Measurements from ENCODE around the gene SAA2.
"Not testable (repeated sequence)": the region's sequence is repeated elsewhere in the genome, so short reads cannot be mapped to it uniquely, and the experiment has no call there.

The SAA2 gene

GRCh38 chr11:18247191-18247581, 1.3 kb downstream of the SAA2 start:
- DNase-seq: not testable (repeated sequence)

DNA sequence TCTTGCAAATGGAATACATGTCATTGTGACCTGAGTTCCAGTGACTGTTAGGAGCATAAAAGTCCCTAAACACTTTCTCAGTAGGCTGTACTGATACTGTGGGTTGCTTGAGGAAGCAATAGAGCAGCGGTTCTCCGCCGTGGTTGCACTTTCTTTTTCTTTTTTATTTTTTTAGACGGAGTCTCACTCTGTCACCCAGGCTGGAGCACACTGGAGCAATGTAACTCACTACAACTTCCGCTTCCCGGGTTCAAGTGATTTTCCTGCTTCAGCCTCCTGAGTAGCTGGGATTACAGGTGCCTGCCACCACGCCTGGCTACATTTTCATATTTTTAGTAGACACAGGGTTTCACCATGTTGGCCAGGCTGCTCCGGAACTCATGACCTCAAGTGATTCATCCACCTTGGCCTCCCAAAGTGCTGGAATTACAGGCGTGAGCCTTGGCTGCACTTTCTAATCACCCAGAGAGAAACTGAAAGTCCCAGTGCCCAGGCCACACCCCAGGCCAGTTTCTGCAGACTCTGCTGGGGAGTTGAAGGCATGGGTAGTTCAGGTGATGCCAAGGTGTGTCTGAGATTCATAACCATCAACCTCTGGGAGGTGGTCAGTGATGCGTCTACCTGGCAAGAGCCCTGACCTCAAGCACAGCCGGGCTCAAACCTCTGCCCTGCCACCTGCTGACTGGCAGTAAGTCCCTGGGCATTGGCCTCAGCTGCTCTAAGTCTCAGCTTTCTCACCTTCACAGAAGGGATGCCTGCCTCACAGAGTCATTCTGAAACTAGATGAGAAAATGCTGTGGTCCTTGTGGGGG, 1.9 kb downstream of the SAA2 start:
- not testable (repeated sequence) for DNase-seq

DNA sequence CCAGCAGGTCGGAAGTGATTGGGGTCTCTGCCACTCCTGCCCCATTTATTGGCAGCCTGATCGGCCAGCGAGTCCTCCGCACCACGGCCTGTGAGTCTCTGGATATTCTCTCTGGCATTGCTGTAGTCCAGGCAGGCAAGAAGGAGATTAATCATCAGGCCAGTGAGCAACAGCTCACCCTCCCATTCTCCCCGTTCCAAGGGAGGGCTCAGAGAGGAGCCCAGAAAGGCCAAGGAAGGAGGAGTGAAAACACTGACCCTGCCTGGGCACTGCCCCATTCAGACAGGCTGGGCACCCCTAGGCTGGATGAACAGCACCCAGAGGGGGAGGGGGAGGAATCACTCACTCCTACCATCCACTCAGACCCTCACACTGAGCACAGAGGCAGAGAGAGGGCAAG, 3.1 kb downstream of the SAA2 start:
- no peak for DNase-seq

GRCh38 chr11:18243783-18244362, 4.6 kb downstream of the SAA2 start:
- DNase-seq: peak; percentile 3

DNA sequence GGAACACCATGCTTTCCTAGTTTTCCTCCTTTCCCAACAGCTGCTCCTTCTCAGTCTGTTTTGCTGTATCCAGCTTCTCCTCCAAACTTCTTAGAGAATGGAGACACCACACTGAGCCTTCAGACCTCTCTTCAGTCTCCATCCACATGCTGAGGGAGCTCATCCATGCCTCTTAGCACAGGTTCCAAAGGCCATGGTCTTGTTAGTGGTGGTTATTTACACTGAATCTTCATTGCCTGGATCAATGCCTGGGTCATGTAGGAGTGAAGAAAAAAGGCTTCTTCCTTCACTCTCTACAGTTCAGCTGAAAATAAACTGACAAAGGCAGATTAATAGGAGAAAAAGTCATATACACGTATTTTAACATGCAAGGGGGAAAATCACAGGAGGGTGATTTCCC, 8.8 kb downstream of the SAA2 start:
- no peak for DNase-seq

DNA sequence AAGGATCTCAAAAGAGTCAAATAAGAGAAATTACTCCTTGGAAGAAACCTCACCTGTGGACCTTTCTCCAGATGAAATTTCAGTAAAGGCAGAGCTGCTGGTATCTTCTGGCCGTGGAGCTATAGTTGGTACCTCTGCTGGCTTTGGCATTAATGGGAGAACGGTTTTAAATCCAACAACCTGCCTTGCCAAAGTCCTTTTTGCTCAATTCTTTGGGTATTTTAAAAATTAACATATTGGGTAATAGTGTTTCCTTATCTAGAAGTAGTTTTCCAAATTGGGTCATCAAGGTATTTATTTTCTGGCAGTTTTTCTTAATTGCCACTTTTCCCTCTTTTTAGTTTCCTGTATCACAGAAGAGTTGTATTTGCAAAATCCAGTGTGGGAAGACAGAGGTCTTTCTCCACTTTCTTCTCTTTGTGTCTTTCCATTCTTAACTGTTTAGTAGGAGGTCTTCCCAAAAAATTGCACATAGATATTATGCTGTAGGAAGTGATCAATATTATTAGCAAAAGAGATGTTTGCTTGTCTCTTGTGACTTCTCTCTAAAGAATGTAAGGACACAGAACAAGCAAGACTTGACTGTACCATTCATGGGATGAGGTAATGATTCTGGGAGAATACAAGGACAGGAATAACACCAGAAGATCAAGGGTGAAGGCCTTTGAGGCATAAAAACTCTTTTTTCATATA, 11.7 kb downstream of the SAA2 start, which contains the start of gene SAA4:
Gene SAA4 (minus strand): TSS at position 139 of the 693 bp plus-strand sequence. CDS start 876 bp downstream, outside the sequence.
- DNase-seq: no peak

- no peak for DNase-seq
These were observed 12.8 kb downstream of the SAA2 start for GRCh38 chr11:18235394-18236334.

- no peak for DNase-seq
These were observed 14.6 kb downstream of the SAA2 start for GRCh38 chr11:18233912-18234311.

DNA sequence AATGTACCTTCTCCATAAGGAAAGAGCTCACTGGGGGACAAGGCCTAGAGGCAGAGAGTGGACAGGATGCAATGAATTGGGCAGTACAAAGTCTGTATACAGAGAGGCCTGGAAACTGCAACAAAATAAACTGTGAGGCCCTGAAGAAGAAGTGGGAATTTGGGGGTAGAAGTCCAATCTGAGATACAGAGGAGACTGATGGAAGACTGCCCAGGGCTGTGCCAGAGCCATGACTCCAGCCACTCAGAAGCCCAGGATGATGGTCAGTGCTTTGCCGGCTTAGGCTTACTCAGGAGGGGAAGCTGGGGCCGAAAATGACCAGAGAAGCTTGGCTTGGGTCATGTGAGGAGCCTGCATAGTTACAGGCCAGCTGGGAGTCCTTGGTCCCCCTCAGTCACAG, 17.6 kb downstream of the SAA2 start:
- no peak for DNase-seq

DNA sequence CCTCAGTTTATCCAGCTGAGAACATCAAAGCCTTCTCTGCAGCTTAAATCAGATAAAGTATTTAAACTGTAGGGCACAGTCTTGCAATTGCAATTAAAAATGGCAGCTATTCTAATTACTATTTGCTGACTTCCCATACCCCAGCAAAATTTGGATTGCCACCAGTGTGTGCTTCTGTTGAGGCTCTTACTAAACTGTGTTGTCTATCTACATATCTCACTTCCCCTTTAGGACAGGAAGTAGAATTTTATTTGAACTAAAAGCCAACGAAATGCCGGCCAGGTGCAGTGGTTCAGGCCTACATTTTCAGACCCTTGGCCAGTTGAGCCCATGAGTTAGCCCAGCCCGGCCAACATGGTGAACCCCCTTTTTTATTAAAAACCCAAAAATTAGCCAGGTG, 19.0 kb downstream of the SAA2 start:
- DNase-seq: no peak

DNA sequence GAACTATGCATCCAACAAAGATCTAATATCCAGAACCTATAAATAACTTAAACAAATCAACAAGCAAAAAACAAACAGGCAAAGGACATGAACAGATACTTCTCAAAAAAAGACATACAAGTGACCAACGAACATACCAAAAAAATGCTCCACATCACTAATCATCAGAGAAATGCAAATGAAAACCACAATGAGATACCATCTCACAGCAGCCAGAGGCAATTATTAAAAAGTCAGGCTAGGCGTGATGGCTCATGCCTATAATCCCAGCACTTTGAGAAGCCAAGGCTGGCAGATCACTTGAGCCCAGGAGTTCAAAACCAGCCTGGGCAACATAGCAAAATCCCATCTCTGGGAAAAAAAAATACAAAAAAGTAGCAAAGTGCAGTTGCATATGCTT, 22.6 kb downstream of the SAA2 start:
- no peak for DNase-seq

DNA sequence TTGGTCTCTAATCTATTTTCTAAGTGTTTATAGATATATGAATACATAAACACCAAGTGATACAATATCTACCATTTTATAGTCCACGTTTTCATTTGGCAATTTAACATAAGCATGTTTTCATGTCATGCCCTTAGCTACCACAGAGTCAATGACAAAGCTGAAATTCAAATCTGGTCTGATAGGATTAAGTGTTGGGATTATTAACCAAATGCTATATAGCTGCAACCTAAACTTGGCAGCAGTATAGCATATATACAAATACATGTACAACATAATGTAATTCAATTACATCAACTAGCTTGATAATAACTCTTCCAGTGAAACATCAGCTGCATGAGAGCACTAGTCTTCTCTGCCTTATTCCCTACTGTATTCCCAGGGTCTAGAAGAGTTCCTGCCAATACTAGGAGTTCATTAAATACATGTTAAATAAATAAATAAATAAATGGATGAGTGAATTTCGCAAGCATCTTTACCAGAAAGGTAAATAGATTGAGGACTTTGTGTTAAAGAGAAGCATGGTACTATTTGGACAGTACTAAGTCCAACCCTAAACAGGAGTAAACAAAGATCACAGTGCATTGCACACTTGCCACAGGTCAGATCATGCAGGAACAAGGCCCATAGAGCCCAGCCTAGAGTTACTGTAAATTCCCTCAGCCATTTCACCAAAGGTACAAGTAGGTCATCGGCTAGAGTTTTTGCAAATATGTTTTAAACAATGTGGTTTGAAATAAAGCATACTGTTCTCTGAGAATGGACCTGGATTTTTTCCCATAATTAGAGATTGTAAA, 24.7 kb downstream of the SAA2 start:
- DNase-seq: no peak

DNA sequence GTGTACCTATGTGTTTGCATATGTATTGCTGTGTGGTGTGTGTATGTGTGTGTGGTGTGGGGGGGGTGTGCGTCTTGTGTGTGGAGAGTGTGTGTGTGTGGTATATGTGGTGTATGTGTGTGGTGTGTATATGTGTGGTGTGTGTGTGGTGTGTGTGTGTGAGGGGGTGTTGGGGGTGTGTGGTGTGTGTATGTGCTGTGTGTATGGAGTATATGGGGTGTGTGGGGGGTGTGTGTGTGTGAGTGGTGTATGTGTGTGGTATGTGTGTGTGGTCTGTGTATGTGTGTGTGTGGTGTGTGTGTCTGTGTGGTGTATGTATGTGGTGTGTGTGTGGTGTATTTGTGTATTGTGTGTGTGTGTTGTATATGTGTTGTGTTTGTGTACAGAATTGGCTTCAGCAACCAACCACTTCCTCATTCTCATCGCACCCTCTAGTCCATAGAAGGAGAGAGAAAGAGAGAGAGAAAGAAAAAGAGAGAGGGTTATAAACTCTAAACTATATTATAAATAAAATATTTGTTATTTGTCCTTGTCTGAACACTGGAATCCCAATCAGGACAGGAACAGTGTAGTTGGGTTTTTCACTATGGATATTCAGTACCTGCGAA, 25.6 kb downstream of the SAA2 start:
- no peak for DNase-seq

- DNase-seq: no peak
These were observed 27.1 kb downstream of the SAA2 start for GRCh38 chr11:18221274-18221876.

GRCh38 chr11:18209058-18209457, 39.4 kb downstream of the SAA2 start:
- DNase-seq: no peak

DNA sequence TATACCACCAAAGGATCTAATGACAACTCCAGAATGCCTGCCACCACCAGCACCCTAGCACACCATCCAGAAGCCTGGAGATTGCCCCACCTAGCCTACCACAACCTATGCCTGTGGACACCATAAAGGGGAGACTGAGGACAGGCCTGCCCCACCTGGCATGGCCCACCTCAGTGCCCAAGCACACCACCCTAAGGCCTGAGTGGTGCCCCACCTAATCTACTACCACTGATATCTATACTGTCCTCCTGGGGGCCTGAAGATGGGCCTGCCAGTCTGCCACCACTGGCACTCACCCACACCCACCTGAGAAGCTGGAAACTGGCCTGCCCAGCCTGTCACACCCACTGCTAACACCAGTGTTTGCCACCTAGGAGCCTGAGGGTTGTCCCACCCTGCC, 43.7 kb downstream of the SAA2 start:
- DNase-seq: no peak

DNA sequence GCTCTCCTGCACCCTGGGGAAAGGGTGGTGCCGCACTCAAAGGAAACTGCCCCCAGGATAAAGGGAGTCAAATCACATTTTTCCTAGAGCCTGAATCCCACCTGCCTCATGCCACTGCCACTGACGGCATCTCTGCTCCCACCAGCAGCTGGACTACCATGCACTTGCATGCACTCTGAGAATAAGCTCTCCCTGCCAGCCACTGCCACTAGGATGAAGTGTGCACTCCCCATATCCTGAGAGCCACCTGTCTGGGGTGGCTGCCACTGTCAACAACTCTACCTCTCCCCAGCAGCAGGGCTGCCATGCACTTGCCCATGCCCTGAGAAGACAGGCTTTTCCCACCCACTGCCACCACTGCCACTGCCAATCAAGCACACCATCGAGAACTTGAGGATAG, 44.2 kb downstream of the SAA2 start:
- no peak for DNase-seq

DNA sequence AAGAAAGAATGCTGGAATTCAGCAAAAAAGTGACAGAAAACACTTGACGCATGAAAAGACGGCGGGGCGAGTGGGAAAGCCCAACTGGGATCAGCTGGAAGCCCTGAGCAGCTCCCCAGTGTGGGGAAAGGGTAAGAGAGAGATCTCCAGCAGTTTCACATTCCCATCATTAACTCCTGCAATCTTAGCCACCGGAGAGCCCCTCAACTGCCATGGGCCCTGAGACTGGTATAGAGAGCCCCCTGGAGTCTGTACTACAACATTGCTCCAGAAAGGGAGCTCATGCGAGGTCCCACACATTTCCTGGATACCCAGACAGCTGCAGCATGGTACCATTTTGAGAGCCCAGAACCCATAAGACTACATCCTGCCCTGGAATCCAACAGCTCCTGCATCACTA, 44.7 kb downstream of the SAA2 start:
- DNase-seq: no peak

DNA sequence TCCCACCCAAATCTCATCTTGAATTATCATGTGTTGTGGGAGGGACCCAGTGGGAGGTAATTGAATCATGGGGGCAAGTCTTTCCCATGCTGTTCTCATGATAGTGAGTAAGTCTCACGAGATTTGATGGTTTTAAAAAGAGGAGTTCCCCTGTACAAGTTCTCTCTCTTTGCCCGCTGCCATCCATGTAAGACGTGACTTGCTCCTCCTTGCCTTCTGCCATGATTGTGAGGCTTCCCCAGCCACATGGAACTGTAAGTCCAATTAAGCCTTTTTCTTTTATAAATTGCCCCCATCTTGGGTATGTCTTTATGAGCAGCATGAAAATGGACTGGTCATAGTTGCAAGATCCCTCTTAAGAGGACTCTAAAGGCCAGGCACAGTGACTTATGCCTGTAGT, 50.7 kb downstream of the SAA2 start:
- not testable (repeated sequence) for DNase-seq

DNA sequence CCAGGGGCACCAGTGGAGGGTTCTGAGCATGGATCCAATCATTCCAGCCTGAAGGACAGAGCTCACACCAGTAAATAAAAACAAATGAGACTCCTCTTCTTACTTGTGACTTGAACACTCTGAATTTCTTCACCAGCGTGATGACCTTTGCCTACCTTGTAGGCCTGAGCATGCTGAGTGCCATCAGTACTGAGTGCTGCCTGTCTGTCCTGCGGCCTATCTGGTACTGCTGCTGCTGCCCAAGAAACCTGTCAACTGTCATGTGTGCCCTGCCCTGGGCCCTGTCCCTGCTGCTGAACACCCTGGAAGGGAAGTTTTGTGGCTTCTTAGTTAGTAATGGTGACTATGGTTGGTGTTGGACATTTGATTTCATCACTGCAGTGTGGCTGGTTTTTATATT, 51.9 kb downstream of the SAA2 start:
- no peak for DNase-seq

Measured in DMS 273 treated with DMSO at 0.1 percent for 48 hours (cell line).